HG02678 (cell line): Measurements from ENCODE around the gene ADAD1.
A peak's percentile ranks its signal among the peaks of the same experiment; 100 is the strongest.
"Not testable (repeated sequence)": the region's sequence is repeated elsewhere in the genome, so short reads cannot be mapped to it uniquely, and the experiment has no call there.

Experiments used
- ATAC-seq: cut with Tn5 transposase; IDR thresholded peaks from one replicate; pipeline ENCODE4 v1.9.1; 2021; ENCODE audit warnings: mild to moderate bottlenecking, moderate library complexity; ENCODE audit not compliant: unreplicated experiment

The ADAD1 gene

GRCh38 chr4:122378711-122379110, at the start of gene ADAD1:
Gene ADAD1 (plus strand): TSS chr4:122379011. CDS start chr4:122380070, 1,059 bp downstream.
- ATAC-seq, result no peak

- no peak for ATAC-seq
Measured at GRCh38 chr4:122329876-122330565, 48.8 kb upstream of the ADAD1 start.

GRCh38 chr4:122331195-122331594, 47.6 kb upstream of the ADAD1 start:
- ATAC-seq, result no peak

GRCh38 chr4:122334828-122335227, 44.0 kb upstream of the ADAD1 start:
- ATAC-seq, result no peak

GRCh38 chr4:122341886-122342285, 36.9 kb upstream of the ADAD1 start:
- no peak for ATAC-seq

GRCh38 chr4:122346036-122346435, 32.8 kb upstream of the ADAD1 start:
- no peak for ATAC-seq

- ATAC-seq, result no peak
Measured at GRCh38 chr4:122346503-122346902, 32.3 kb upstream of the ADAD1 start.

- ATAC-seq, result no peak
Measured at GRCh38 chr4:122356317-122356808, 22.4 kb upstream of the ADAD1 start.

- ATAC-seq, result peak; percentile 40
Measured at GRCh38 chr4:122360754-122361153, 18.1 kb upstream of the ADAD1 start.

- no peak for ATAC-seq
Measured at GRCh38 chr4:122364700-122365404, 14.0 kb upstream of the ADAD1 start.

- not testable (repeated sequence) for ATAC-seq
Measured at GRCh38 chr4:122368786-122369185, 10.0 kb upstream of the ADAD1 start.

GRCh38 chr4:122377352-122377751, 1.5 kb upstream of the ADAD1 start:
- ATAC-seq, result no peak

GRCh38 chr4:122379239-122379638, 428 bp downstream of the ADAD1 start:
- ATAC-seq, result no peak

- ATAC-seq, result no peak
Measured at GRCh38 chr4:122383341-122383740, 4.5 kb downstream of the ADAD1 start.

GRCh38 chr4:122384245-122384644, 5.4 kb downstream of the ADAD1 start:
- ATAC-seq, result no peak

- no peak for ATAC-seq
Measured at GRCh38 chr4:122393276-122393675, 14.5 kb downstream of the ADAD1 start.

GRCh38 chr4:122403861-122404260, 25.1 kb downstream of the ADAD1 start:
- no peak for ATAC-seq

- ATAC-seq, result no peak
Measured at GRCh38 chr4:122412547-122412946, 33.7 kb downstream of the ADAD1 start.

GRCh38 chr4:122423246-122423645, 44.4 kb downstream of the ADAD1 start:
- no peak for ATAC-seq

- no peak for ATAC-seq
Measured at GRCh38 chr4:122431351-122431750, 52.5 kb downstream of the ADAD1 start.

- no peak for ATAC-seq
Measured at GRCh38 chr4:122434285-122434684, 55.5 kb downstream of the ADAD1 start.

- no peak for ATAC-seq
Measured at GRCh38 chr4:122450847-122451246, 72.0 kb downstream of the ADAD1 start.
